Cardiac fibroblast (primary cell): ENCODE measurements around the gene PSEN1.

ENCODE experiments used
- DNase-seq, 2 donors: peaks; one replicate each; pipeline versions ENCODE4 v3.0.0 to v3.0.0-alpha.2; 2010; ENCODE audit warnings: low read depth in 2 of 2
- H3K4me3 ChIP-seq, 2 donors: replicated peaks in 1 of 2; 1 replicate in 1 of 2; 2 replicates in 1 of 2; pipeline ENCODE4 v1.5.1; 2011; ENCODE audit warnings: low read depth in 2 of 2, low read length in 2 of 2, mild to moderate bottlenecking in 2 of 2, moderate library complexity in 1 of 2
- TF ChIP-seq, protein P1 (sequence below): IDR thresholded peaks from one replicate; pipeline ENCODE4 v1.5.1; 2011; ENCODE audit warnings: low read depth, mild to moderate bottlenecking, low read length, inconsistent platforms

PSEN1 gene

DNA sequence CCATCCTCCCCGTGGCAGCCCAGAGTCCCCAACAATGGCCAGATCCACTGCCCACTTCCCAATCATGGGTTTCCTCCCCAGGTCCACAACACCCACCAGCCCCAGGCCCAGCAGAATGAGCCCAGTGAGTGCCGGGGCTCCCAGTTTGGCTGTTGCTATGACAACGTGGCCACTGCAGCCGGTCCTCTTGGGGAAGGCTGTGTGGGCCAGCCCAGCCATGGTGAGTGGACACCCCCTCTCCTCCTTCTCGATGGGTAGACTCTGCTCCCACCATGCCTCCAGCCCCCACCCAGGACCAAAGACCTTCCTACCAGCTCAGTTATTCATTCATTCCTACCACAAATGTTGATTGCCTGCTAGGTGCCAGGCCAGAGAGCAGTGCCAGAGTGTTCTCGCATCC is 124.8 kb downstream of the PSEN1 start:
- TF ChIP-seq, protein P1, sequence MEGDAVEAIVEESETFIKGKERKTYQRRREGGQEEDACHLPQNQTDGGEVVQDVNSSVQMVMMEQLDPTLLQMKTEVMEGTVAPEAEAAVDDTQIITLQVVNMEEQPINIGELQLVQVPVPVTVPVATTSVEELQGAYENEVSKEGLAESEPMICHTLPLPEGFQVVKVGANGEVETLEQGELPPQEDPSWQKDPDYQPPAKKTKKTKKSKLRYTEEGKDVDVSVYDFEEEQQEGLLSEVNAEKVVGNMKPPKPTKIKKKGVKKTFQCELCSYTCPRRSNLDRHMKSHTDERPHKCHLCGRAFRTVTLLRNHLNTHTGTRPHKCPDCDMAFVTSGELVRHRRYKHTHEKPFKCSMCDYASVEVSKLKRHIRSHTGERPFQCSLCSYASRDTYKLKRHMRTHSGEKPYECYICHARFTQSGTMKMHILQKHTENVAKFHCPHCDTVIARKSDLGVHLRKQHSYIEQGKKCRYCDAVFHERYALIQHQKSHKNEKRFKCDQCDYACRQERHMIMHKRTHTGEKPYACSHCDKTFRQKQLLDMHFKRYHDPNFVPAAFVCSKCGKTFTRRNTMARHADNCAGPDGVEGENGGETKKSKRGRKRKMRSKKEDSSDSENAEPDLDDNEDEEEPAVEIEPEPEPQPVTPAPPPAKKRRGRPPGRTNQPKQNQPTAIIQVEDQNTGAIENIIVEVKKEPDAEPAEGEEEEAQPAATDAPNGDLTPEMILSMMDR = no peak
- no peak for DNase-seq
- no peak overlapping the region for H3K4me3 ChIP-seq

DNA sequence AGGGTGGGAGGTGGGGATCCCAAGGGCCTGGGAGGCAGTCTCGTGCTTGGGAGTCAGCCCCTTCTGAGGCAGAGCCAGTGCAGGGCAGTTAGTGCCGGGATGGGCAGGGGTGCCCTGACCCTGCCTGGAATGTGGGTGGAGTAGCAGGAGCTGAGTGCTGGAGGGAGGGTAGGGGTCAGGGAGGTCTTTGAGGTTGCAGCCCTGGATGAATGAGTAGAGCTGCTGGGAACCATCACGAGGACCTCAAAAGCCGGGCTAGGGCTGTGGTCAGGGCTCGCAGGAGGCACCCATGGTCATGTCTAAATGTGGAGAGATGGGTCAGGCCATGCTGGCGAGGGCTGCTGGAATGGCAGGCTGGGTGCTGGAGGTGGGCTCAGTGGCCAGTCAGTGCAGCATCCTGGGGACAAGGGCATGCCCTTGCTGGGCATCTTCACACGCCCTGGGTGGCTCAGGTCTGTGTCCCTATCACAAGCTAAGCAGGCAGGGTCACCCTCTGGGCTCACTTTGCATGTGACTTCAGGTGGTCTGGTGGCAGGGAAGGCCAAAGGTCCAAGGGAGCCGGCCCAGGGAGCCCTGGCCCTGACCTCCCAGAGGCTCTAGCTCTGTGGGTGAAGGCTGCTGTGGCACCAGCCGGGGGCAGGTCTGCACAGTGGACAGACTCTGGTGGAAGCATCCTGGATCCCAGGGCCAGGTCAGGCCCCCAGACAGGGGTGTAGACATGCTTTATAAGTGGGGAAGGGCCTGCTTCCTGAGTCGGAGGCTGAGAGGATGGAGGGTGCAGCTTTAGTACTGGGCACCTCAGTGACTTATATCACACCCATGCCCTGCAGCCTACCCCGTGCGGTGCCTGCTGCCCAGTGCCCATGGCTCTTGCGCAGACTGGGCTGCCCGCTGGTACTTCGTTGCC is 125.5 kb downstream of the PSEN1 start:
- TF ChIP-seq, protein P1 = no peak
- H3K4me3 ChIP-seq = no peak overlapping the region
- no peak for DNase-seq

DNA sequence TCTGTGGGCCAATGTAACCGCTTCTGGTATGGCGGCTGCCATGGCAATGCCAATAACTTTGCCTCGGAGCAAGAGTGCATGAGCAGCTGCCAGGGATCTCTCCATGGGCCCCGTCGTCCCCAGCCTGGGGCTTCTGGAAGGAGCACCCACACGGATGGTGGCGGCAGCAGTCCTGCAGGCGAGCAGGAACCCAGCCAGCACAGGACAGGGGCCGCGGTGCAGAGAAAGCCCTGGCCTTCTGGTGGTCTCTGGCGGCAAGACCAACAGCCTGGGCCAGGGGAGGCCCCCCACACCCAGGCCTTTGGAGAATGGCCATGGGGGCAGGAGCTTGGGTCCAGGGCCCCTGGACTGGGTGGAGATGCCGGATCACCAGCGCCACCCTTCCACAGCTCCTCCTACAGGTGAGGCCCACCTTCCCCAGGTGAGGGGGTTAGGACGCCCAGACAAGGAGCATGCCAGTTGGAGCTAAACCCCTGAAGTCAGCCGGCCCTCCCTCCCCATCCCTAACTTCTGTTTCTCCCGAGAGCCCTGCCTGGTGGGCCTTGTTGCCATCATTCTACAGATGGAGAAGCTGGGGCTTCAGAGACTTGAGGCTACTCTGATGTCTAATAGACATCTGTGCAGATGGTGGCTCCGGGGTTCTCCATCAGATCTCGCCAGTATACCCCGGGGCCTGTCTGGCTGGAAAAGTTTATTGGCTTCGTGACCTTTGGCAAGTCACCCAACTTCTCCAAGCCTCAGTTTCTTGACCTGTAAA is 126.3 kb downstream of the PSEN1 start:
- H3K4me3 ChIP-seq = no peak overlapping the region
- no peak for DNase-seq
- TF ChIP-seq, protein P1 = no peak

DNA sequence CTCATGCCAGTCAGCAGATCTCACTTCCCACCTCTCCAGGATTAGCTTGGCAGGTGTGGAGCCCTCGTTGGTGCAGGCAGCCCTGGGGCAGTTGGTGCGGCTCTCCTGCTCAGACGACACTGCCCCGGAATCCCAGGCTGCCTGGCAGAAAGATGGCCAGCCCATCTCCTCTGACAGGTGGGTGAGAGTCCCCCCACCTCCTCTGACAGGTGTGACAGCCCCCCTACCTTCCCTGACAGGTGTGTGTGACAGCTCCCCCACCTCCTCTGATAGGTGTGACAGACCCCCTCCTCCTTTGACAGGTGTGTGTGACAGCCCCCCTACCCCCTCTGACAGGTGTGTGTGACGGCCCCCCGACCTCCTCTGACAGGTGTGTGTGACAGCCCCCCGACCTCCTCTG is 127.3 kb downstream of the PSEN1 start:
- H3K4me3 ChIP-seq = no peak overlapping the region
- DNase-seq = no peak
- TF ChIP-seq, protein P1 = no peak

DNA sequence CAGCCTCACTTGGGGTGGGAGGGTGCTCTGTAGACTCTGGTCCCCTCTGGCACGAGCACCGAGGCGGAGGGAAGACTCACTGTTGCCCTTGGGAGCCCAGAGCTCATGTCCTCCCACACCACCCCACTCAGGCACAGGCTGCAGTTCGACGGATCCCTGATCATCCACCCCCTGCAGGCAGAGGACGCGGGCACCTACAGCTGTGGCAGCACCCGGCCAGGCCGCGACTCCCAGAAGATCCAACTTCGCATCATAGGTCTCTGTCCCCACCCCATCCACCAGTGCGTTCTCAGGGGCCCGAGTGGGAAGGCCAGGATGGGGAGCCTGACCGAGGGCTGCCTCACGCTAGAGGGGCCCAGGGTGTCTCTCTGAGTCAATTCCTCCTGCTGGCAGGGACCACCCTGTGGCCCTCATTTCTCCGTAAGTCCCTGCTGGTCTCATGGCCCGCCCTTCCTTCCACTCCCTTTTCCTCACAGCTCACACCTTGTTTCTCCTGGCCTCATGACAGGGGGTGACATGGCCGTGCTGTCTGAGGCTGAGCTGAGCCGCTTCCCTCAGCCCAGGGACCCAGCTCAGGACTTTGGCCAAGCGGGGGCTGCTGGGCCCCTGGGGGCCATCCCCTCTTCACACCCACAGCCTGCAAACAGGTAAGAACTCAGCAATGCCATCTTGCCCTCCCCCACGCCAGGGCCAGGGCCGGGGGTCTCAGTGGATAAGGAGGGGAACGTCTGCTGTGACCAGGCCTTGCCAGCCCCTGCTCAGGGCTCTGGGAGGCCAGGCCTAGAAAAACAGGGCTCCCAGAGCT is 128.0 kb downstream of the PSEN1 start:
- no peak overlapping the region for H3K4me3 ChIP-seq
- TF ChIP-seq, protein P1 = no peak

DNA sequence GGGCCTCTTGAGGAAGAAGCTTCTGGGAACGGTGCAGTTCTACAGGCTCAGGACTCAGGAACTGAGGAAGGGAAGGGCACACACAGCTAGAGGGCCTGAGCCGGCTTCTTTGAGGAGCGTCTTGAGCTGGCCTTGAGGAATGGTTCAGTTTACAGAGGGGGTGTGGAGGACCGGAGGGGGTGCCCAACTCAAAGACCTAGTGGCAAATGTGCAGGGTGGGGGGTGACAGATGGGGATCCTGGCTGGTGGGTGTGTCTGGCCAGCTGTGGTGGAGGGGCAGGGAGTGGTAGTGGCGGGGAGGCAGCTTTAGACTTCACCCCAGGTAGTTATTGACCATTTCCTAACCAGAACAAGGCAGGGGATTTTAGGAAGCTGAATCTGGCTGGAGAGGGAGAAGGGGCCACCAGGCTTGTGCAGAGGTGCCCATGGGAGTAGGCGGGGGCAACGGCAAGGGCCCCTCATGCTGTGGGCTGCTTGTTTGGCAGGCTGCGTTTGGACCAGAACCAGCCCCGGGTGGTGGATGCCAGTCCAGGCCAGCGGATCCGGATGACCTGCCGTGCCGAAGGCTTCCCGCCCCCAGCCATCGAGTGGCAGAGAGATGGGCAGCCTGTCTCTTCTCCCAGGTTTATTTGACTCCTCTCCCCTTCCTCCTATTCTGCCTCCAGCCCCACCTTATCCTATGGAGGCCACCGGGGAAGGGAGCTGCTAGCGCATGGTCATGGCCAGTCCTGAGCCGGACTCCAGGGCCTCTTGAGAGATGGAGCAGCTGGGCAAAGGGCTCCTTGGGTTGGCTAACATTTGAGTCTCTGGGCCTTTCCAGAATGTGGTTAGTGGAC is 128.8 kb downstream of the PSEN1 start:
- no peak overlapping the region for H3K4me3 ChIP-seq
- no peak for DNase-seq
- TF ChIP-seq, protein P1 = no peak

More for the DNA sequence above, 128.0 kb downstream of the PSEN1 start:
- no peak for DNase-seq
